Muscle of leg (tissue), 16 donors: ENCODE results near the gene CPVL. TPM values are rescaled to one million over a fixed set of nuclear protein-coding genes. Genes with fewer than 3 reads are reported as not detected.

Experiments used
- DNase-seq: peaks from one replicate; pipeline ENCODE4 v3.0.0; 2013
- H3K27ac ChIP-seq: one replicate; pipeline ENCODE4 v1.5.1; 2013; ENCODE audit warnings: mild to moderate bottlenecking, low read length, control low read depth
- H3K27me3 ChIP-seq: one replicate; pipeline ENCODE4 v1.6.1; 2013; ENCODE audit warnings: low read length; ENCODE audit not compliant: control insufficient read depth, insufficient read depth
- H3K36me3 ChIP-seq: one replicate; pipeline ENCODE4 v1.6.1; 2013; ENCODE audit warnings: low read length; ENCODE audit not compliant: control insufficient read depth, insufficient read depth
- H3K4me1 ChIP-seq: one replicate; pipeline ENCODE4 v1.6.1; 2013; ENCODE audit warnings: low read length; ENCODE audit not compliant: control insufficient read depth, insufficient read depth
- H3K4me3 ChIP-seq: one replicate; pipeline ENCODE4 v1.5.1; 2013; ENCODE audit warnings: low read length, control low read depth
- H3K9me3 ChIP-seq: replicated peaks from 2 replicates; pipeline ENCODE4 v1.6.1; 2013; ENCODE audit warnings: low read depth, low read length; ENCODE audit not compliant: control insufficient read depth
- WGBS: methylation state at CpG from one replicate; pipeline ENCODE4 v1.1.5; 2013; ENCODE audit warnings: missing lambda C conversion rate; ENCODE audit not compliant: insufficient coverage; 5-methylcytosine and 5-hydroxymethylcytosine counted together
- long read RNA-seq, 11 donors: transcript quantifications; one replicate each; lab custom pipeline, GENCODE V29; 2026
- polyA plus RNA-seq, 8 donors: library from polyadenylated mRNA; unstranded; fragments of 120-200 nt; gene quantifications; one replicate each; pipeline versions ENCODE4 v1.2.1 to v1.2.3, GENCODE V29; 2013; ENCODE audit warnings: inconsistent platforms in 1 of 8, low replicate concordance in 1 of 8; ENCODE audit not compliant: insufficient read length in 8 of 8, insufficient read depth in 1 of 8
- total RNA-seq: library from RNA; stranded (reverse); fragments of 120-200 nt; gene quantifications from one replicate; pipeline ENCODE4 v1.2.4, GENCODE V29; 2013

CPVL gene
- 24.8 TPM for total RNA-seq
- 10 to 100 TPM; 16.8 to 45.4 (median 22.3) TPM for polyA plus RNA-seq
- long read RNA-seq, donor 1, partial matches to known transcripts = 0 of 4 reads
- long read RNA-seq, donor 1, other reads (novel, unspliced or antisense) = 0 of 4 reads
- long read RNA-seq, donor 2 = 0 reads
- long read RNA-seq, donor 3, transcript CPVL-201 (13 exons, 2,091 nt) = major isoform, 17 of 19 reads
- long read RNA-seq, donor 3, partial matches to known transcripts = 0 of 19 reads
- long read RNA-seq, donor 3, other reads (novel, unspliced or antisense) = 0 of 19 reads
- long read RNA-seq, donor 4, partial matches to known transcripts = 0 of 5 reads
- long read RNA-seq, donor 4, other reads (novel, unspliced or antisense) = 0 of 5 reads
- long read RNA-seq, donor 5, transcript CPVL-201 (13 exons, 2,091 nt) = major isoform, 11 of 12 reads
- long read RNA-seq, donor 5, partial matches to known transcripts = 0 of 12 reads
- long read RNA-seq, donor 5, other reads (novel, unspliced or antisense) = 0 of 12 reads
- long read RNA-seq, donor 6, transcript CPVL-201 (13 exons, 2,091 nt) = major isoform, 16 of 17 reads
- long read RNA-seq, donor 6, partial matches to known transcripts = 0 of 17 reads
- long read RNA-seq, donor 6, other reads (novel, unspliced or antisense) = 0 of 17 reads
- long read RNA-seq, donor 7, transcript CPVL-201 (13 exons, 2,091 nt) = major isoform, 14 of 21 reads
- long read RNA-seq, donor 7, partial matches to known transcripts = 5 of 21 reads
- long read RNA-seq, donor 7, other reads (novel, unspliced or antisense) = 0 of 21 reads
- long read RNA-seq, donor 8, transcript CPVL-201 (13 exons, 2,091 nt) = major isoform, 8 of 10 reads
- long read RNA-seq, donor 8, partial matches to known transcripts = 0 of 10 reads
- long read RNA-seq, donor 8, other reads (novel, unspliced or antisense) = 0 of 10 reads
- long read RNA-seq, donor 9, transcript CPVL-201 (13 exons, 2,091 nt) = major isoform, 5 of 5 reads
- long read RNA-seq, donor 9, partial matches to known transcripts = 0 of 5 reads
- long read RNA-seq, donor 9, other reads (novel, unspliced or antisense) = 0 of 5 reads
- long read RNA-seq, donor 10, transcript CPVL-201 (13 exons, 2,091 nt) = major isoform, 5 of 6 reads
- long read RNA-seq, donor 10, partial matches to known transcripts = 0 of 6 reads
- long read RNA-seq, donor 10, other reads (novel, unspliced or antisense) = 0 of 6 reads
- long read RNA-seq, donor 11, transcript CPVL-201 (13 exons, 2,091 nt) = major isoform, 5 of 6 reads
- long read RNA-seq, donor 11, partial matches to known transcripts = 0 of 6 reads
- long read RNA-seq, donor 11, other reads (novel, unspliced or antisense) = 0 of 6 reads

DNA sequence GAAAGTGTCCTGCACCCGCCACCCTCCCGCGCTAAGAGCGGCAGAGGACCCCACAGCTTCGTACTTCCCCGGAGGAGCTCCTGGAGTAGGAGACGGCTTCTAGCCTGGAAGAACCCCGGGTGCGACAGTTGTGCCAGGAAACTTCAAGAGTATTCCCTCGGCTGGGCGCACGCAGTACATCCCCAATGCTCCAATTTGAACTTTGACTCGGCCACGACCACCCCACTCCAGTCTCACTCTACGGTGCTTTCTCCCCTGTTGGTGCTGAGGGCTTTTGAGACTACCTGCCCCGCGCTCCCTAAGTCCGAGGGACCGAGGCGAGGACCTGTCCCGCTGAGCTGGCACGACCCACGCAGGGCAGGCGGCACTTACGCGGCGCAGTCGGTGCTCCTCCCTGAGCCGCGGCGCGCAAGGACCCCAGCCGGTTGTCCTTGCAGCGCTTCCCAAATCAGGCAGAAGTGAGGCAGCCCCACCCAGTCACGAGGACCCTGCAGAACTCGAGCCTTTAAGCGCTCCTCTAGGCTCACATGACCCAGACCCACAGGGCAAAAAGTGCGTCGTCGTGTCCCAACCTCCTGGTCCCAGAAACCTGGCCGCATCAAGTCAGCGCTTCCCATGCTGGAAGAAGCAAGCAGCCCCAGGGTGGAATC is at the start of gene CPVL:
TSS of gene CPVL (minus strand) at position 481 of the 650 bp plus-strand sequence. CDS start 25,476 bp downstream, outside the sequence.
- Histone ChIP-seq H3K27me3 (peaks cover 27% of the 10 kb centered on the region), H3K4me3 (peak within 1 kb of the TSS; percentile 52), H3K4me1 (peaks cover 19% of the 10 kb centered on the region), H3K9me3 (no peaks in the 10 kb centered on the region), H3K36me3 (no peaks in the 10 kb centered on the region), H3K27ac (peak within 1 kb of the TSS; percentile 76)
- under 1% methylated on average over 39 of the region's 42 CpGs for WGBS
- DNase-seq = peak; percentile 78

DNA sequence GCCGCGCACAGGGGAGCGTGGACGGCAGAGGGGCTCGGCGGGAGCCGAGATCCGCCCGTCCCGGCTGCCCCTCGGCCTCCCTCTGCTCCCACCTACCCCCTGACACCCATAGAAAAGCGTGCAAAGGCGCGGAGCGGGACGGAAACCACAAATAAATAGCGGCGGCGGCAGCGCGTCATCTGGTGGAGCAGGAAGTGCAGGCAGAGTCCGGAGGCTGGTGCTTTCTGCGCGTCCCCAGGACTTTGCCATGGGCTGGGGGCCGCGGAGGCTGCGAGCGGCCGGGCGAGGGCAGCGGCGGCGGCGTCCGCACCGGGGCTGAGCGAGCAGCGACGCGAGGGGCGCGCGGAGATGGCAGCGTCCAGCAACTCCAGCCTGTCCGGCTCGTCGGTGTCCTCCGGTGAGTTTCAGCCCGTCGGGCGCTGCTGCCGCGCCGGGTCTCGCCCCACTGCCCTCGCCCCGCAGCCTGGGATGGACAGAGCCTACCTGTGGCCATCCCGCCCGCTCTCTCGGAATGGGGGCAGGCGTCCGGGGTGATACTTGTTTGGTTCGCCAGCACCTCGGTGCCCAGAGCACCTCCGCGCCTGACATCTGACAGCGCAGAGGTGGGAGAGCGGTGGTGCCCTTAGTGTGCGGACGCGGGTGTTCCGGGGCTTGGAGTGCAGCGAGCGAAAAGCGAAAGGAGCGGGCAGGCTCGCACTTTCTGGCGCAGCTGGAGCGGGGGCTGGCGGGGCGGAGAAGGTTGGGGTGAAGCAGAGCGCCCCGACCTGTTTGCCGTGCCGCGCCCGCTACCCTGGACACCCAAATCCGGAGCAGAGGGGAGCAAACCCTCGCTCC is 48.5 kb upstream of the CPVL start, which contains the start of gene CHN2:
TSS of gene CHN2 (plus strand) at position 182 of the 834 bp plus-strand sequence.
- Histone ChIP-seq H3K27ac (peak within 1 kb of the TSS; percentile 31), H3K4me1 (peaks cover 9% of the 10 kb centered on the region), H3K36me3 (no peaks in the 10 kb centered on the region), H3K4me3 (peak within 1 kb of the TSS; percentile 75), H3K9me3 (no peaks in the 10 kb centered on the region), H3K27me3 (peaks cover 31% of the 10 kb centered on the region)
- DNase-seq = peak; percentile 79
- under 1% methylated on average over 79 of the region's 89 CpGs for whole genome bisulfite sequencing

DNA sequence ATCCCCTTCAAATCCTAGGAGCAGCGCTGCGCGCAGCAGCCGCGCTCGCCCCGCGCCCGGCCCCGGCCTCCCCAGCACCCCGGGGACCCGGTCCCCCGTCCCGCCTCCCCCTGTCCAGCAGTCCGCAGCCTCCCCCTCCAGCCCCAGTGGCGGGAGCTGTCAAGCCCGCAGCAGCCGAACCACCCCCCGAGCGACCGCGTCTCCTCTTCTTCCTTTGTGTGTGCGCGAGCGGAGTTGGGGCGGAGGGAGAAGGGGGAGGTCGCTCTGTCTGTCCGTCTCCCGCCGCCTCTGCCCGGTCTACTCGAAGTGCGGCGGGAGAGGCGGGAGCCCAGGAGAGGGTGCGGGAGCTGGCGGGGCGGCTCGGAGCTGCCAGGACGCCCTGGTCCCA is 47.9 kb upstream of the CPVL start:
- under 1% methylated on average over 28 of the region's 40 CpGs for WGBS
- DNase-seq = peak; percentile 46
- H3K4me1 ChIP-seq = peaks cover 13% of the 10 kb centered on the region
- peaks cover 36% of the 10 kb centered on the region for H3K27me3 ChIP-seq
- H3K9me3 ChIP-seq = no peaks in the 10 kb centered on the region
- H3K36me3 ChIP-seq = no peaks in the 10 kb centered on the region
- H3K27ac ChIP-seq = no peak overlapping the region
- peak overlapping the region; percentile 75 for H3K4me3 ChIP-seq

DNA sequence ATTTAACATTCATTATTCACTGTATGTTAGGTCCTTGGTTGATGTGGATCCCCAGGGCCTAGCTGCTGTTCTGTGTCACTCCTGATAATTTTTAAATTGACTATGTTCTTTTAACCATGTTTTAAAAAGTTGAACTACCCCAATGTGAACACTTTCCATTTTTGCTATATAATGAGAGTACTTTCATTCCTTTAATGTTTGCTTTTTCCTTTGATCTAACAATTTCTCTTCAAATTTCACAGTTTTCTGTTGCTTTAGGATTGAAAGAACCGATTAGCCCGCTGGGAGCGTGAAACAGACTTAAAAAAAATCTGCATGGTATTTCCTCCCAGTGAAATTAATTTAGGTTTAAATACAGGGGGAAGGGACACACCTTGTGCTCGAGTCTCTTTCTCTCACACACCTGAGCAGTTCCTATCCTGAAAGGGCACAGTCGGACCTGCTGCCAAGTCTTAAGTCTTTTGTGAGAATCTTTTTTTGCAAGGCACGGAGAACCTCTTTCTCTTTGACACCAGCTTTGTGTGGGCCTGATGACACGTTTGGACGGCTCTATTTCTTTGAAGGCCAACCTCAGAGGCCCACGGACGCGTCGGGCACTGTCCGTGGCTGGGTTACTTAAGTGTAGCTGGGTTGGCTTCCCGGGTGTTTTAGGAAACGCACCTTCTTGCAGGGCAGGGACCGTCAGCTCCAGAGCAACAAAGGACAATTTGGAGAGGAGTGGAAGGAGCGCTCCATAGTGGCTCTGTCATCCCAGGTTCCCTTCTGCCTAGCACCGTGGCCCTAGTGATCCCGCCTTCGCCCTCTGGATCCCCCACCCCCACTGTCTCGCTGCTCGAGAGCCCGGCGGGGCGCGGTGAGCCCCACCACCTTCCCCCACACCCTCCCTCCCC is 47.2 kb upstream of the CPVL start:
- H3K4me1 ChIP-seq = peaks cover 13% of the 10 kb centered on the region
- no peaks in the 10 kb centered on the region for H3K36me3 ChIP-seq
- peaks cover 36% of the 10 kb centered on the region for H3K27me3 ChIP-seq
- no peak overlapping the region for H3K27ac ChIP-seq
- 23% methylated on average over 8 of the region's 26 CpGs for WGBS
- peak overlapping the region; percentile 12 for H3K4me3 ChIP-seq
- DNase-seq = no peak
- H3K9me3 ChIP-seq = no peaks in the 10 kb centered on the region

DNA sequence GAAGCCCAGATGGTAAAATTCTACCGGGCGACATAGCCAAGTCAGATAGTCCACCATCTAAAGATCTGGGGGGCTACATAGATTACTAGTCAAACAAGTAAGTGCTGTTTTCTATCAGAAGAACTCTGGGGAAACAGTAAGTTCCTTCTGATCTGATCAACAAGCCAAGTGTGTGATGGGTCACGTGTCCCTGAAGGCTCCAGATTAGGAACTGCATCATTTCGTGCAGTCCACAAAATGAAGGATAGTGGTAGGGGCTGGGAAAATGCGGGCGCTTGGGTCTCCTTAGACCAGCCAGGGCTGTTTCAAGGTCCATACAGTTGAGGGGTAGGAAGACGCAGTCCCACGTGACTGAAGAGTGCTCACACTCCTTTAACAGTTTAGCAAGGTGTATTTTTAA is 46.5 kb upstream of the CPVL start:
- H3K36me3 ChIP-seq = no peaks in the 10 kb centered on the region
- DNase-seq = no peak
- H3K27me3 ChIP-seq = peaks cover 34% of the 10 kb centered on the region
- H3K4me1 ChIP-seq = peaks cover 13% of the 10 kb centered on the region
- H3K9me3 ChIP-seq = no peaks in the 10 kb centered on the region
- no peak overlapping the region for H3K4me3 ChIP-seq
- WGBS = 83% methylated on average over 2 of the region's 8 CpGs
- H3K27ac ChIP-seq = no peak overlapping the region

DNA sequence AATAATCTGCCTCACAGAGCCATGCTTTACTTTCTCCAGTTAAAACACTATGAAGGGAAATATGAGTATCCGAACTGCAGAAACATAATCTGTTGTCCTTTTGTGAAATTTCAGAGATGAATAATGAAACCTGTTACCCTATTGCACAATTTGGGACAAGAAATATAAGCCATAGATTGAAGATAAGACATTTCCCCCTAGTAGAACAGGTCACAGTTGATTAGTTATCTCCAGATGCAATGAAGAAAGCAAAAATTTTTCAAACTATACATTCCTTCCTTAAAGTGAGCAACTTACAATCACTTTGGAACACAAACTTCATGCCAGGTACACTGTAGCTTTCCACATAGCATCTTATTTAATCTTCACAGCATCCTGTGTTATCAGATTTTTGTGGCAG is 46.0 kb upstream of the CPVL start:
- no peak overlapping the region for H3K4me3 ChIP-seq
- no peak overlapping the region for H3K27ac ChIP-seq
- H3K9me3 ChIP-seq = no peaks in the 10 kb centered on the region
- no peaks in the 10 kb centered on the region for H3K36me3 ChIP-seq
- peaks cover 13% of the 10 kb centered on the region for H3K4me1 ChIP-seq
- H3K27me3 ChIP-seq = peaks cover 34% of the 10 kb centered on the region
- no peak for DNase-seq
- WGBS = no CpG with 5 or more reads among the region's 1 CpG

DNA sequence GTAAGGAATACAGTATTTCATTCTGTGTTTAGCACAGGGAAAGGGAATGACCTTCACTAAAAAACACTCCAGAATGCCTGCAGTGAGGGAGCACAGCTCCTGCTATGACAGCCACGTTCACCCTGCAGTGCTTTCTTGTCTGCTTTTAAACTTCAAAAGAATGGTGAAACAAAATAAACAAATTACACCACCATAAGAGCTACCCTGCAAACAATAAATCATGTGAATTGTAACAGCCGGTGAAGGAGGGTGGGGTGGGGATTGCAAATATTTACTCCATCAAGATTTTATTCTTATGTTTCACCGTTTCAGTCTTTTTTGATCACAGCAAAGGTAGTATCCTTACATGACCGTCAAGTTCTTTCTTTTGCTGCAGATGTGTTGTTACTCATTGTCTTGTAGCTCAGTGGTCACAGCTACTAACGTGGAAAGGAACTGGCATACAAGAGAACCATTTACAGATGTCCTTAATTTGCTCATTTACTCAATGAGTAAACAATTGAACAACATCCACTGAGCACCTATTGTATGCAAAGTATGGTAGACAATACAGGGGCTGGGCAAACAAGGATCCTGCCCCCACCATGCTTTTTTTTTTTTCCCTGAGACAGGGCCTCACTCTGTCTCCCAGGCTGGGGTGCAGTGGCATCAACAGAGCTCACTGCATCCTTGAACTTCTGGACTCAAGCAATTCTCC is 44.2 kb upstream of the CPVL start:
- H3K4me3 ChIP-seq = no peak overlapping the region
- H3K4me1 ChIP-seq = peaks cover 13% of the 10 kb centered on the region
- H3K36me3 ChIP-seq = no peaks in the 10 kb centered on the region
- H3K27ac ChIP-seq = no peak overlapping the region
- no peak for DNase-seq
- no CpG with 5 or more reads among the region's 5 CpGs for WGBS
- no peaks in the 10 kb centered on the region for H3K9me3 ChIP-seq
- H3K27me3 ChIP-seq = peaks cover 33% of the 10 kb centered on the region

DNA sequence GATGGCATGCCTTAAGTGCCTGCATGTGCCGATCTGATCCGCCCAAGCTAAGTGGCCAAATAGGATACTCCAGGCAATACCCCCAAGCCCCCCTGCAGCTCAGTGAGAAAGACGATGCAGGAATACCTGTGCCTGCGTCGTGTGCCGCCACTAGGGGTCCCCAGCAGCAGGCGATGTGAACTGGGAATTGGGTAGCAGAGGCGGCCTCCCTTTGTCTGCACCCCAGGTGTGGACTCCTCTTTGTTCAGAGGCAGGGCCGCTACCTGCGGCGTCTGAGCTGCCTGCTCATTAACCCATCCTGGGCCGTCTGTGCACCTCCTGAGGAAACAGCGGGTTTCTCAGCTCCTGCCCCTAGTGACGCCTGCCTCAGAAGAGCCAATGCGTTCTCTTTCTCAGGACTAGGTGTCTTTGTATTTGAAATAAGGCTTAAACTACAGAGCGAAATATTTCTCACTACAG is 43.4 kb upstream of the CPVL start:
- DNase-seq = peak; percentile 63
- Histone ChIP-seq H3K4me1 (peaks cover 7% of the 10 kb centered on the region), H3K27ac (no peak overlapping the region), H3K4me3 (no peak overlapping the region), H3K36me3 (no peaks in the 10 kb centered on the region), H3K27me3 (peaks cover 26% of the 10 kb centered on the region), H3K9me3 (no peaks in the 10 kb centered on the region)
- WGBS = 0% methylated on average over 3 of the region's 16 CpGs
